Kidney epithelial cell (primary cell): ENCODE measurements around the gene ARL6IP1. TPM values are rescaled to one million over a fixed set of nuclear protein-coding genes. Genes with fewer than 3 reads are reported as not detected.

ENCODE experiments used
- DNase-seq: peaks from one replicate; pipeline ENCODE4 v3.0.0-alpha.2; 2010; ENCODE audit warnings: low read depth
- H3K27me3 ChIP-seq: 2 replicates; pipeline ENCODE4 v1.6.0; 2011; ENCODE audit warnings: low read length; ENCODE audit not compliant: control insufficient read depth, insufficient read depth
- H3K36me3 ChIP-seq: 2 replicates; pipeline ENCODE4 v1.5.1; 2011; ENCODE audit warnings: low read length; ENCODE audit not compliant: control insufficient read depth, insufficient read depth
- H3K4me3 ChIP-seq: 2 replicates; pipeline ENCODE4 v1.5.1; 2011; ENCODE audit warnings: low read depth, mild to moderate bottlenecking, control low read depth, low read length
- total RNA-seq: library from RNA; depleted of rRNA; stranded (reverse); fragments of >200 nt; gene quantifications from 2 replicates; pipeline ENCODE4 v1.2.3, GENCODE V29; 2015
- TF ChIP-seq, protein P1 (sequence below): IDR thresholded peaks from 2 replicates; pipeline ENCODE4 v1.5.1; 2011; ENCODE audit warnings: mild to moderate bottlenecking, moderate library complexity, low read length, control low read depth, inconsistent platforms; ENCODE audit not compliant: insufficient read depth, poor library complexity, severe bottlenecking

ARL6IP1 gene
- total RNA-seq, 1 donor from 2014 or later = 267 TPM

DNA sequence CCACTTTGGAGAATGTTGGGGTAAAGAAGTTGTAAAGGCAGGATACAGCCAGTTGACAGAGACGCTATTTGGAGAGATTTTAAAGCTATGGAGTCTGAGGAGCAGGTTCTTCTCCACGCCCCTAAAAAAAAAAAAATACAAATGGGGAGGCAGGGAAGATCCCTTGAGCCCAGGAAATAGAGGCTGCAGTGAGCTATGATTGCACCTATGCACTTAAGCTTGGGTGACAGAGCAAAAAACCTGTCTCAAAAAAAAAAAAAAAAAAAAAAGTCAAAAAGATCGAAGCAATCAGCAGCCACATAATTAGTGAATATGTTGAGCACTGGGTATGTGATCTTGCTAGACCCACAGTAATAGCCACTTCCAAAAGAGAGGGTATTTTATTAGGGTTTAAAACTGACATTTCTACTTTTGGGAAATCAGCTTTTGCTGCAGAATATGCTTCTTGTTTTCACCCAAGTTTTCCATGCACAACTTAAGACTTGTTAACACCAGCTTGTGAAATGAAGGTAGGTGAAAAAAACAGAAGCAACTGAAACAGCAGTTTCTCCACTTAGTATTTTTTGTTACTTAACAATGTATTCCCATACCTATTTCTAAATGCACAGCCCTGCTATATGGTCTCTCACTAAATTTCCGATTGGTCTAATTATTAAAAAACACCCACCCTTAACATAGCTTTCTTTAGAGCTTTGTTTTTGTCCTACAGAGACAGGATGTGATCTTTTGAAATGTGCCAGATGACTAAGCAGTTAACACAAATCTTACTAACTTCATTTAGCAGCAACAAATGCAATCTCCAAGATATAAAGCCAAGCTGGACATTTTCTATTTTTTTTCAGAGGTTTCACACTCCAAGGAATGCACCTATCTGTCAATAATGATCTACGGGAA, 2.5 kb upstream of the ARL6IP1 start:
- Histone ChIP-seq H3K27me3 (no peaks in the 10 kb centered on the region), H3K4me3 (no peak overlapping the region), H3K36me3 (no peaks in the 10 kb centered on the region)
- no peak for DNase-seq
- TF ChIP-seq, protein P1, sequence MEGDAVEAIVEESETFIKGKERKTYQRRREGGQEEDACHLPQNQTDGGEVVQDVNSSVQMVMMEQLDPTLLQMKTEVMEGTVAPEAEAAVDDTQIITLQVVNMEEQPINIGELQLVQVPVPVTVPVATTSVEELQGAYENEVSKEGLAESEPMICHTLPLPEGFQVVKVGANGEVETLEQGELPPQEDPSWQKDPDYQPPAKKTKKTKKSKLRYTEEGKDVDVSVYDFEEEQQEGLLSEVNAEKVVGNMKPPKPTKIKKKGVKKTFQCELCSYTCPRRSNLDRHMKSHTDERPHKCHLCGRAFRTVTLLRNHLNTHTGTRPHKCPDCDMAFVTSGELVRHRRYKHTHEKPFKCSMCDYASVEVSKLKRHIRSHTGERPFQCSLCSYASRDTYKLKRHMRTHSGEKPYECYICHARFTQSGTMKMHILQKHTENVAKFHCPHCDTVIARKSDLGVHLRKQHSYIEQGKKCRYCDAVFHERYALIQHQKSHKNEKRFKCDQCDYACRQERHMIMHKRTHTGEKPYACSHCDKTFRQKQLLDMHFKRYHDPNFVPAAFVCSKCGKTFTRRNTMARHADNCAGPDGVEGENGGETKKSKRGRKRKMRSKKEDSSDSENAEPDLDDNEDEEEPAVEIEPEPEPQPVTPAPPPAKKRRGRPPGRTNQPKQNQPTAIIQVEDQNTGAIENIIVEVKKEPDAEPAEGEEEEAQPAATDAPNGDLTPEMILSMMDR = no peak

DNA sequence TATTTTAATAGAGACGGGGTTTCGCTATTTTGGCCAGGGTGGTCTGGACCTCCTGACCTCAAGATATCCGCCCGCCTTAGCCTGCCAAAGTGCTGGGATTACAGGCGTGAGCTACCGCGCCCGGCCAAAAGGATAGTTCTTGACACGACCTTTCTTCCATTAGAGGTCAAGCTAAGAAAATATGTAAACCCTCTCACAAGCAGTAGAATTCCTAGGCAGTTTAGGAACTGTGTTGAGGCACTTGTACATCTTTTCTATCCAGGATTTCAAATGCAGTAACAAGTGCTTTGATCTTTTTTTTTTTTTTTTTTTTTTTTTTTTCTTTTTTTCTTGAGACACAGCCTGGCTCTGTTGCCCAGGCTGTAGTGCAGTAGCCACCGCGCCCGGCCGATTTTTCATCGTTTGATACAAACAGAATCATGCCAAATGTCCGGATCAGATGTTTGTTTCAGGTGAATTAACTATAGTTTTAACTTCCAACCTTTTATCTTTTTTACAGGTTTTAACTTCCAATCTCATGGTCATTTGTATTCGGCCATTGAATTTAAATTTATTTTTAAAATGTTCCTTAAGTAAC, 1.5 kb upstream of the ARL6IP1 start:
- Histone ChIP-seq H3K36me3 (no peaks in the 10 kb centered on the region), H3K4me3 (no peak overlapping the region), H3K27me3 (no peaks in the 10 kb centered on the region)
- DNase-seq = no peak
- TF ChIP-seq, protein P1 = no peak

DNA sequence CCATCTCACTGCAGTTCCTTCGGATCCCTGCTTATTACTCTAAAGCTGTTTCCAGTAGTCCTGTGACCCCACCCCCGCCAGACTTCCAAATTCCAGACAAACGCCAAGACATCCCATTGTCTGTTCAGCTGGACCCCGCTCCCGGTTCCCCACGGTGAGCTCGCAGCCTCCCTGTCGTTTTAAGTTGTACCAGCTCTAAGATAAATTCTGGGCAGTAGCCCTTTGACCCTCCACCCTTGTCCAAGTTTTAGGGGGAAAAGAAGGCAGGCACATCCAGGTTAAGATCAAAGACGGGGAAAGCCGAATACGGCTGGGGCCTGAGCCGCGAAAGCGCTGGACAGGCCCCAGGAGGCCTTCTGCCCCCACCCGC, 589 bp downstream of the ARL6IP1 start:
- Histone ChIP-seq H3K36me3 (no peaks in the 10 kb centered on the region), H3K27me3 (no peaks in the 10 kb centered on the region), H3K4me3 (peak overlapping the region; percentile 91)
- TF ChIP-seq, protein P1 = no peak
- DNase-seq = no peak

DNA sequence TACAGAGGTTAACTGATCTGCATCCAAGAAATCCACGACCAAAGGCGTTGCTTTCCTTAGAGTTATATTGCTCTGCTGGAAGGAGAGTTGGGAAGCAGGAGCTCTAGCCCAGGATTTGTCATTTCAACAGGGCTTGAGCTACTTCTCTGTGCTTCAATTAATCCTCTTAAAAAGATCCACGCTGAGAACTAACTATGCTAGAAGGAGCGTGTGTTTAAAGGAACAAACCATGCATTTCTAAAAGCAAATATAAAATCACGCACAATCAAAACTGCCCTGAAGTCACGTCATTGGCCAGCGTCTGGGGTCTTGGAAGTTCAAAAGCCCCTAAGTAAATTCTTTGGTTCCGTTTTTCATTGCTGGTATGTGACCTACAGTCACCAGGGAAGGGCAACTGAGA, 1.1 kb downstream of the ARL6IP1 start:
- TF ChIP-seq, protein P1 = no peak
- peak overlapping the region; percentile 91 for H3K4me3 ChIP-seq
- H3K27me3 ChIP-seq = no peaks in the 10 kb centered on the region
- no peak for DNase-seq
- no peaks in the 10 kb centered on the region for H3K36me3 ChIP-seq

DNA sequence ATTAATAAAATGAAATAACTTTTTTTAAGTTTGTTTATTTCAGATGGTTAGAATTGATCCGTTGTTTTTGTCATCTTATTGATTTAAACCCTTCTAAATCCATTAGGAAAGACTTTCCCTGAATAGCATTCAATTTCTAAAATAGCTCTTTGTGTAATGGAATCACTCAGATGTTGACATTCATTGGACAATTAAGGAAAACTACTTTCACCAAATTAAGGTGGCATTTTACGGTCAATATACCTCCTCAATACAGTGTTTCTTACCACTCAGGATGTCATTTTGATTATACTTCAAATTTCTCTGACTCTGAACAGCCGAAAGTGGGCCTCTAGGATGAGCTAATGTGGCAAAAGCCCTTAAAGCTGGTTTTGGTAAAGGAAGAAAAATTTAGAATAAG, 1.8 kb downstream of the ARL6IP1 start:
- no peaks in the 10 kb centered on the region for H3K36me3 ChIP-seq
- TF ChIP-seq, protein P1 = no peak
- no peaks in the 10 kb centered on the region for H3K27me3 ChIP-seq
- peak overlapping the region; percentile 91 for H3K4me3 ChIP-seq
- no peak for DNase-seq

DNA sequence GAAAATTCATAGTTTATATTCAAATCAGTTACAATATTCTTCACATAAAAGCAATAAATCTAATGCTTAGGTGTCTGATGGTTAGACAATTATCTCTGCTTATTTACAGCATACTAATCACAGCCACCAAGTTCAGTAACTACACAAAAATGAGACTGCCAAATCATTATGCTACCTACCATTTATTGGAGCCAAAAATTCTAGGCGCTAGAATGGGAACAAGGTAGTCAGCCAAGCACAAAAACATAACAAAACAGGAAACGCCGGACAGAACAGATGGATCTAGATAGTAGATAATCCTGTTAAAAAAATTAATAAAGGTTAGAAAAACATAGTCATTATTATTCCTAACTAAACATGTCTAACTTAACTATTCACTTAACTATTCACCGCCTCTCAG, 3.6 kb downstream of the ARL6IP1 start:
- H3K36me3 ChIP-seq = no peaks in the 10 kb centered on the region
- H3K4me3 ChIP-seq = no peak overlapping the region
- DNase-seq = no peak
- TF ChIP-seq, protein P1 = no peak
- no peaks in the 10 kb centered on the region for H3K27me3 ChIP-seq
